ENCODE measurements around the gene GMCL1. TPM values are rescaled to one million over a fixed set of nuclear protein-coding genes. Genes with fewer than 3 reads are reported as not detected.
A peak's percentile ranks its signal among the peaks of the same experiment; 100 is the strongest.

The GMCL1 gene
- total and polyA plus RNA-seq, 9 of the 15 experiments (the other 6 are each of a cell fraction or from before 2014, with no cell fraction given) = 7.0 to 27.3 (median 15.4) TPM

- TF ChIP-seq ZBTB12 (CRISPR knock-in tag; IDR thresholded peaks at IDR 0.05) (no peak), ZC3H8 (IDR thresholded peaks at IDR 0.05) (no peak; the same call in 1 of the 2 replicates), CTBP1 (IDR thresholded peaks at IDR 0.05; ENCODE audit: borderline replicate concordance) (no peak), ZNF551 (CRISPR knock-in tag; IDR thresholded peaks at IDR 0.05) (no peak), PHF21A (IDR thresholded peaks at IDR 0.05; ENCODE audit: borderline replicate concordance, low read depth) (no peak), ELK1 (CRISPR knock-in tag; IDR thresholded peaks at IDR 0.05) (no peak), DPF2 (IDR thresholded peaks at IDR 0.05) (0 out of 2 replicates have a peak, but pooled peaks have one; percentile 40), GABPB2 (CRISPR knock-in tag; conservative IDR thresholded peaks at IDR 0.05) (no peak), ZNF232 (CRISPR knock-in tag; IDR thresholded peaks at IDR 0.05) (0 out of 2 replicates have a peak, but pooled peaks have one; percentile 20), MLX (CRISPR knock-in tag; conservative IDR thresholded peaks at IDR 0.05) (no peak), U2AF2 (optimal IDR thresholded peaks at IDR 0.05; ENCODE audit: low read depth, low read length) (no peak), ATF6 (CRISPR knock-in tag; IDR thresholded peaks at IDR 0.05) (0 out of 2 replicates have a peak, but pooled peaks have one; percentile 80), CTCF (IDR thresholded peaks at IDR 0.05 in 2 of 3, conservative IDR thresholded peaks at IDR 0.05 in 1 of 3; ENCODE audit: insufficient read depth in 2 of 3, low read depth in 1 of 3, low read length in 3 of 3) (no peak), YY1 (IDR thresholded peaks at IDR 0.05; ENCODE audit: borderline replicate concordance in 1 of 3, control insufficient read depth in 1 of 3, extremely low read depth in 1 of 3, insufficient read depth in 3 of 3, insufficient read length in 1 of 3, insufficient replicate concordance in 2 of 3, low read depth in 1 of 3, low read length in 2 of 3) (peak in 2 of 3 experiments; percentile 25 to 64), ARNT (IDR thresholded peaks at IDR 0.05) (no peak)
Observed at GRCh38 chr2:69893684-69894551, 64.5 kb downstream of the GMCL1 start, which contains the start of gene SNRNP27 (continued).
